ENCODE results near the gene KCNS1. TPM values are rescaled to one million over a fixed set of nuclear protein-coding genes. Genes with fewer than 3 reads are reported as not detected.

The KCNS1 gene
- total RNA-seq, 2 experiments from 2014 or later = not detected

- no peaks in the 10 kb centered on the region; the same call in 1 of the 2 replicates for H4K20me1 ChIP-seq (ENCODE audit: insufficient read depth, low read length)
- CTCF ChIA-PET (ENCODE audit: unreplicated experiment) = interaction anchor here (0.9 to 1.7 kb wide), 3 partner anchors 13 to 46 kb away, joined by 3 to 5 read pairs (median 4); no protein-coding TSS in a partner anchor
- no TSS peak for BruUV-seq (replicated peaks)
- no peaks in the 10 kb centered on the region for H3K4me1 ChIP-seq (ENCODE audit: insufficient read depth, low read length, poor library complexity, severe bottlenecking)
- no peak overlapping the region for H3K4me3 ChIP-seq (ENCODE audit: low read depth, low read length, poor library complexity, severe bottlenecking)
- H3K9me3 ChIP-seq (ENCODE audit: low read length) = no peaks in the 10 kb centered on the region
- H3K9me2 ChIP-seq (ENCODE audit: insufficient read depth, low read length) = no peaks in the 10 kb centered on the region
- no peak overlapping the region for H3K4me2 ChIP-seq (ENCODE audit: low read length)
- TF ChIP-seq EZH2phosphoT487 (IDR thresholded peaks at IDR 0.05; ENCODE audit: borderline replicate concordance, low read depth, low read length) = no peak
- peak; percentile 90 for TF ChIP-seq CTCF (conservative IDR thresholded peaks at IDR 0.05; ENCODE audit: low read length)
- no peak overlapping the region for H2AFZ ChIP-seq (ENCODE audit: low read length)
- DNase-seq (ENCODE audit: low spot score) = peak; percentile 81
- H3K79me2 ChIP-seq (ENCODE audit: insufficient read depth, low read depth, low read length) = no peaks in the 10 kb centered on the region
- intact Hi-C loops (cut with micrococcal nuclease; ENCODE audit: unreplicated experiment) = loop anchor here (1.0 to 5.0 kb wide), 3 partner anchors 52 to 184 kb away; partner anchors contain the start of gene PABPC1L
- POLR2A ChIA-PET = interaction anchor here (0.6 to 0.8 kb wide), 3 partner anchors 43 to 673 kb away, joined by 3 to 4 read pairs (median 4); partner anchors contain the start of gene PIGT
- no peaks in the 10 kb centered on the region for H3K36me3 ChIP-seq (ENCODE audit: insufficient read depth, low read length)
- no peak overlapping the region for H3K27ac ChIP-seq (ENCODE audit: low read depth, low read length, poor library complexity, severe bottlenecking)
These were observed 5.1 kb downstream of the KCNS1 start for GRCh38 chr20:45095805-45096238.

GRCh38 chr20:45094864-45095574 lies 5.9 kb downstream of the KCNS1 start:
- TF ChIP-seq CTCF (conservative IDR thresholded peaks at IDR 0.05; ENCODE audit: low read length) (no peak), EZH2phosphoT487 (IDR thresholded peaks at IDR 0.05; ENCODE audit: borderline replicate concordance, low read depth, low read length) (no peak)
- BruUV-seq (replicated peaks) = no TSS peak
- Histone ChIP-seq H3K27ac (ENCODE audit: low read depth, low read length, poor library complexity, severe bottlenecking) (no peak overlapping the region), H3K79me2 (ENCODE audit: insufficient read depth, low read depth, low read length) (no peaks in the 10 kb centered on the region), H3K4me1 (ENCODE audit: insufficient read depth, low read length, poor library complexity, severe bottlenecking) (no peaks in the 10 kb centered on the region), H2AFZ (ENCODE audit: low read length) (no peak overlapping the region), H3K4me2 (ENCODE audit: low read length) (no peak overlapping the region), H3K4me3 (ENCODE audit: low read depth, low read length, poor library complexity, severe bottlenecking) (no peak overlapping the region), H3K9me3 (ENCODE audit: low read length) (no peaks in the 10 kb centered on the region), H3K9me2 (ENCODE audit: insufficient read depth, low read length) (no peaks in the 10 kb centered on the region), H4K20me1 (ENCODE audit: insufficient read depth, low read length) (no peaks in the 10 kb centered on the region; the same call in 1 of the 2 replicates), H3K36me3 (ENCODE audit: insufficient read depth, low read length) (no peaks in the 10 kb centered on the region)
- POLR2A ChIA-PET = interaction anchor here (0.6 to 0.8 kb wide), 3 partner anchors 42 to 674 kb away, joined by 3 to 4 read pairs (median 4); partner anchors contain the start of gene PIGT
- intact Hi-C loops (cut with micrococcal nuclease; ENCODE audit: unreplicated experiment) = loop anchor here (1.0 to 5.0 kb wide), 2 partner anchors 51 to 183 kb away; partner anchors contain the start of gene PABPC1L
- CTCF ChIA-PET (ENCODE audit: unreplicated experiment) = interaction anchor here (0.9 to 1.7 kb wide), 3 partner anchors 12 to 45 kb away, joined by 3 to 5 read pairs (median 4); no protein-coding TSS in a partner anchor
- DNase-seq (ENCODE audit: low spot score) = no peak

- no peaks in the 10 kb centered on the region for H3K79me2 ChIP-seq (ENCODE audit: insufficient read depth, low read depth, low read length)
- no peak overlapping the region for H3K27ac ChIP-seq (ENCODE audit: low read depth, low read length, poor library complexity, severe bottlenecking)
- H3K36me3 ChIP-seq (ENCODE audit: insufficient read depth, low read length) = no peaks in the 10 kb centered on the region
- H4K20me1 ChIP-seq (ENCODE audit: insufficient read depth, low read length) = no peaks in the 10 kb centered on the region
- intact Hi-C loops (cut with micrococcal nuclease; ENCODE audit: unreplicated experiment) = no loop called here
- no peak for TF ChIP-seq EZH2phosphoT487 (IDR thresholded peaks at IDR 0.05; ENCODE audit: borderline replicate concordance, low read depth, low read length)
- TF ChIP-seq CTCF (conservative IDR thresholded peaks at IDR 0.05; ENCODE audit: low read length) = no peak
- H3K4me2 ChIP-seq (ENCODE audit: low read length) = no peak overlapping the region
- POLR2A ChIA-PET = no interaction called here
- no peaks in the 10 kb centered on the region for H3K9me3 ChIP-seq (ENCODE audit: low read length)
- DNase-seq (ENCODE audit: low spot score) = no peak
- H2AFZ ChIP-seq (ENCODE audit: low read length) = no peak overlapping the region
- CTCF ChIA-PET (ENCODE audit: unreplicated experiment) = no interaction called here
- no peak overlapping the region for H3K4me3 ChIP-seq (ENCODE audit: low read depth, low read length, poor library complexity, severe bottlenecking)
- no peaks in the 10 kb centered on the region for H3K9me2 ChIP-seq (ENCODE audit: insufficient read depth, low read length)
- H3K4me1 ChIP-seq (ENCODE audit: insufficient read depth, low read length, poor library complexity, severe bottlenecking) = no peaks in the 10 kb centered on the region
- no TSS peak for BruUV-seq (replicated peaks)
These were observed 6.7 kb downstream of the KCNS1 start for GRCh38 chr20:45094201-45094600.
